OCI-M2 (cell line): ENCODE results near the gene ABCC2.

Source experiments
- DNase-seq: peaks from one replicate; lab custom pipeline; 2025; ENCODE audit not compliant: unreplicated experiment; lab: John Stamatoyannopoulos, UW

ABCC2 gene

DNA sequence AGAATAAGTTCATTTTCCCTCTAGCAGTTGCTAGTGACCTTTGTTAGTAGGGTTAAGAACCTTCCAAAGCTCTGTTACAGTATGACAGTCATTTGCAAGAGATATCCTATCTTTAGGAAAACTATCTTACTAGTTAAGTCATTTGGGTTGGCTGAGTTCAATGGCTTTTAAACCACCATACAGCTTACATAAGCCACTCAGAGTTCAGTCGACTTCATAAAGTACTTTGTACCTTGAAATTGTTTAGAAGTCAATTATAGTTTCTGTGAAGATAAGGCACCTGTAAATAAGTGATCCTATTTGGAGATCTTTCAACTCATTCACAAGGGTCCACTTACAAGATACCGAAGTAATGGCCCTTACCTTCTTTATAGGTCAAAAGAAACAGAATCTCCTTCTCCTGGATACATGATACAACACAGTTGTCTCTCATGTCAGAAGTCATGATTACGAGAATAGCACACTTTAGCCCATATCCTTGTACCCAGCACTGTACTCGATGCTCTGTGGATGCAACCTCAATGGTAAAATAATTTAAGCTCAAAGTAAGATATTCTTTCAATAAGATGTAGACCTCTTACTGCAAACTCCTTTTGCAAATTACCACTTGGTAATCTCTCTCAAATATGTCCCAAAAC, 11.9 kb upstream of the ABCC2 start:
- no peak for DNase-seq

DNA sequence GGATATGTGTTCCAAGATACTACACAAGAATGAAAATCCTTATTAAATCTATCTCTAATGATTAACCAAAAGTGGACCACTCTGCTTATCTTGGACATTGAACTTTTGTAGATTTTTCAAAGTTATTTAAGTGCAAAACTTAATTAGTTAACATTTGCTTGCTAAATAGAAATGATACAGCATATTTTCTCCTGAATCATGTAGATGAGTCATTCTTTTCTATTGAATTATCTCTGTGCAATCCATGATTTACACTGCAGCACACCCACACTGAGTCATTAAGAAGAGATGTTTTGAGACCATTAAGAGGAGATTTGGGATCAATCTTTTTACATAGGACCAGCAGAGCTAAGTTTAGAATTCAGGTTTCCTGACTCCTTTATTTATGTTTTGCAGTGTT, 6.6 kb upstream of the ABCC2 start:
- no peak for DNase-seq

DNA sequence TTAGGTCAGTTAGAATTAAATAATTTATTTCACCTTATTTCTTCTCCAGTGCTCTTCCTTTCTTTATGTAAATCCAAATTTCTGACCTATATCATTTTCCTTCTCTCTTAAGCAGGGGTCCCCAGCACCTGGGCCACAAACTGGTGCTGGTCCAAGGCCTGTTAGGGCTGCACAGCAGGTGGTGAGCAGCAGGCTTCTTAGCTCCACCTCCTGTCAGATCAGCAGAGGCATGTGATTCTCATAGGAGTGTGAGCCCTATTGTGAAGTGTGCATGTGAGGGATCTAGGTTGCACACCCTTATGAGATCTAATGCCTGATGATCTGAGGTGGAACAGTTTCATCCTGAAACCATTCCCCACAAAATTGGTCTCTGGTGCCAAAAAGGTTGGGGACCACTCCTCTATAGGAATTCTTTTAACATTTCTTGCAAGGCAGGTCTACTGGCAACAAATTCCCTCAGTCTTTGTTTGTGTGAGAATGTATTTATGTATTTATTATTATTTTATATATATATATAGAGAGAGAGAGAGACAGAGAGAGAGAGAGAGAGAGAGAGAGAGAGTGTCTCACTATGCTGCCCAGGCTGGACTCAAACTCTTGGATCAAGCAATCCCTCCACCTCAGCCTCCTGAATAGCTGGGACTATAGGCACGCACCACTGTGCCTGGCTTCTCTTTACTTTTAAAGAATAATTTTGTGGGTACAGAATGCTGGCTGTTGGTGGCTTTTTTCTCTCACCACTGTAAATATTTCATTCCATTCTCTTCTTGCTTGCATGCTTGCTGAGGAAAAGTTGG, 4.3 kb upstream of the ABCC2 start:
- no peak for DNase-seq

DNA sequence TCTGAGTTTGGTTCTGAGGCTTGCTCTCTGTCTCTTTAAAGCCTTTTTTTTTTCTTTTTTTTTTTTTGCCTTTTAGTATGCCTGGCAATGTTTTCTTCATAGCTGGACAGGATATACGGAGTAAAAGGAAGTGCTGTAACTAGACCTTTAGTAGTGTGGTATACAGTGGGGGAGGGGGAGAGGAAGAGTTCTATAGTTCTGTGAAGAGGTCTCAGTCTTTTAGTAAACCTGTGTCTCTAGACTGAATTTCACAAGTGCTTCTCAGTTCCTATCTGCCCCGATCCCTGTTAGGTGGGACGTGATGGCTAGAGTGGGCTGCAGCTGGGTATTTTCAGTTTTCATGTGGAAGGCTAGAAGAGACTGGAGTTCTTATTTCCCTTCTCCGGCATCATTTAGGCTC, 3.1 kb upstream of the ABCC2 start:
- DNase-seq, result no peak

DNA sequence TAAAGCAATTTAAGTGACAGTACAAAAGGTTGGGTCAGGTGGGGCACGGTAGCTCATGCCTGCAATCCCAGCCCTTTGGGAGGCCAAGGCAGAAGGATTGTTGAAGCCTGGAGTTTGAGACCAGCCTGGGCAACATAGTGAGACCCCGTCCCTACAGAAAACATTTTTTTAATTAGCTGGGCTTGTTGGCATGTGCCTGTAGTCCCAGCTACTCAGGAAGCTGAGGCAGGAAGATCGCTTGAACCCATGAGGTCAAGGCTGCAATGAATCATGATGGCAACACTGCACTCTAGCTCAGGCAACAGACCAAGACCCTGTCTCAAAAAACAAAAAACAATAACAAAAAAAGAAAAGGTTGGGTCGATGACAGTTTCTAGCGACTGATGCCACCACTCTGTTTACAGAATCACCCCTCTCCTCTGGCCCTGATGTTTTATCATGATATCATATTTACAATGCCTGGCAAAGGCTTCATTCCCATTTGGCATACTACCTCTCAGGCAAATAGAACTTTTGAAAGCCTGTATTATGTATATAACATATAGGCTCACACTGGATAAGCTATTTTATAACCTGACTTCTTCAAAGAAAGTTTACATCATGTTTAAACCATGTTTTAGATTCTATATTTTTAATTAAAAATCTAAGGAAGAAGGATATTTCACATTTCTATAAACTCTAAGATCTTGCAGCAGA, 558 bp upstream of the ABCC2 start:
- no peak for DNase-seq

DNA sequence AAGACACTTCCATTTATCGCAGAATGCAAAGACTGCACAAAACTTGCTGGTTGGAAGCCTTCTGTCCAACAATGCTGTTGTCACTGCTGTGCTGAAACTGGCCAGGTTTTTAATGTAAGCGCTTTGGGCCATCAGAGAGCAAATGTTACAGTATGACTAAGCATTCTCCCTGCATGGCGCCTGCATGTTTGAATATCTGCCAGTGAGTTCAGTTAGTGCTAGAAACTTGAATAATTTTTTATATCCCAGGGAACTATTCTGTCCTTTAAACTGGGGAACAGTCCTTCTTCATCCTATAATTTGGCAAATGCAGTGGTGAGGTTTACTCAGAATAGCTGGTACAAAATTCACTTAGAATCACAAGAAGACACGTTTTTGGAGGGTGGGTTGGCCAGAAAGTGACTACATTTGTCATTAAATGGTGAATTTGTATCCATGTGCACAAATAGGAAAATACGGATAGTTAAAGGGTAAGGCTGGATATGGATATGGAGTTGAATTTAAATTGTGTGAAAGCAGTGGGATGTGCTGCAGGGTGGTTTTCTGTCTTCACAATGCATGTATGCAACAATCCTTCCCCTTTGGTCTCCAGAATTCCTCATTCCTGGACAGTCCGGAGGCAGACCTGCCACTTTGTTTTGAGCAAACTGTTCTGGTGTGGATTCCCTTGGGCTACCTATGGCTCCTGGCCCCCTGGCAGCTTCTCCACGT, 1.7 kb downstream of the ABCC2 start:
- no peak for DNase-seq

DNA sequence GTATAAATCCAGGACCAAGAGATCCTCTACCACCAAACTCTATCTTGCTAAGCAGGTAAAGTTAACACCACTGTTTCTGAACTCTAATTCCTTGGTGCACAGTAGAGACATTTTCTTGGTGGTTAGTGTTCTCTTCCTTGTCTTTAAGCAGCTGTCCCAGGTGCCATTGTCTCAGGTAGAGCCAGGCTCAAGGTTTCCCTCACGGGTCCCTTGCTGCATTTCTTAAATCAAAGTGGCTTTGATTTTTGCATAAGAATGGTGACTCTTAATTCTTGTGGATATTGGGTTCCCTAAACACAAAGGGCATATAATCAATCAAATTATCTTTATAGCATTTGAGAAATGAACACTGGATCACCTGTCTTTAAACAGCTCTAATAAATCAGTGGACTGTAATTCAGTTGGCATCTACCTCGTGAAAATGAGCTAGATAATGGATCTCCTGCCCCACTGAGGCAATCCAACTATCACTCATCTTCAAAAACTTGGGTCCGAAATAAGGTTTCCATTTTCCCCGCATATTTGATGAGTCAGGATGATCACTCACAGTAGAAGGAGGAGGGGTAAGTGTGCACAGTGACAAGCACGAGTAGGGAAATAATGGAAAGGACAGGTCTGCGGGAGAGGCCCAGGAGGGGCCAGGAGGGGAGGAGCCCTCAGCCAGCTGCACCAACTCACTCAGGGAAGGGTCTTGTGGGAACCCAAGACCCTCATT, 2.4 kb downstream of the ABCC2 start:
- no peak for DNase-seq

DNA sequence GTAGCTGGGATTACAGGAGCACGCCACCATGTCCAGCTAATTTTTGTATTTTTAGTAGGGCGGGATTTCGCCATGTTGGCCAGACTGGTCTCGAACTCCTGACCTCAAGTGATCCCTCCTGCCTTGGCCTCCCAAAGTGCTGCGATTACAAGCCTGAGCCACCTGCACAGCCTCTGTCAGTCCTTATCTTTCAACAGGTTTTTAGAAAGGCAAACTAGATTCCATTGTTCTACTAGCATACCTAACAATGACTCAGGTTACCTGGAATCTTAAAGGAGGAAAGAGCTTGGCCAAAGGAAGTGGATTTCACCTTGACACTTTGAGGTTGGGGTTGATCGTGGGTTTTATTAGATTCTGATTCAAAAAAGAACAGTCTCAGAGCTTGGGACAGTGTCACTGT, 3.2 kb downstream of the ABCC2 start:
- no peak for DNase-seq

DNA sequence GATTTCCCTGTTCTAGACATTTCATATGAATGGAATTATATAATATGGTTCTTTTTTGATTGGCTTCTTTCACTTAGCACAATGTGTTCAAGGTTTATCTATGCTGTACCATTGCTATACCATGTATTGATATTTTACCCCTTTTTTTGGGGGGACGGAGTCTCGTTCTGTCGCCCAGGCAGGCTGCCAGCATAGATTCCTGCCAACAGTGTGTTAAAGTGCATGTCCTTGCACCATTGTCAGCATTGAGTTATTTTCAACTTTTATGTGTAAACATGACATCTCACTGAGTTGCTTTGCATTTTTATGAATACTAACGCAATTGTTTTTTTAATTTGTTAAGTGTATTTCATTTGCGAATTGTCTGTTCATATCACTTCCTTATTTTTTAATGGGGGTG, 4.9 kb downstream of the ABCC2 start:
- DNase-seq, result no peak

DNA sequence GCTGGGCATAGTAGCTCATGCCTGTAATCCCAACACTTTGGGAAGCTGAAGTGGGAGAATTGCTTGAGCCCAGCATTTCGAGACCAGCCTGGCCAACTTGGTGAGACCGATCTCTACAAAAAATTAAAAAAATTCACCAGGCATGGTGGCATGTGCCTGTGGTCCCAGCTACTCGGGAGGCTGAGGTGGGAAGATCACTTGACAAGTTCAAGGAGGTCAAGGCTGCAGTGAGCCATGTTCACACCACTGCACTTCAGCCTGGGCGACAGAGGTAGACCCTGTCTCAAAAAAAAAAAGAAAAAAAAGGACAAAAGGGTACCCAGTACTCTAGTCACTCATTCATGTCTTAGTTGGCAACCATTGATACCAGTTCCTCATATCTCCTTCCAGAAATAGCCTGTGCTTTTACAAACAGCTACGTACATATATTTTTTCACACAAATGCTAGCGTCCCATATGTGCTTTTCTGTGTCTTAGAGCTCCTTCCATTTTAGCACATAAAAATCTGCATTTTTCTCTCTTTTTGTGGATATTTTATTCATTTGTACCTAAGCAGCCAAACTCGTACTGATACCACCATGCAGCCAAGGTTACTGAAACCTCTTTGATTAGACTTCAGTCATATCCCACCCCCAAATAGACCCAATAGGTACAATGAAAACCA, 5.5 kb downstream of the ABCC2 start:
- DNase-seq, result no peak

DNA sequence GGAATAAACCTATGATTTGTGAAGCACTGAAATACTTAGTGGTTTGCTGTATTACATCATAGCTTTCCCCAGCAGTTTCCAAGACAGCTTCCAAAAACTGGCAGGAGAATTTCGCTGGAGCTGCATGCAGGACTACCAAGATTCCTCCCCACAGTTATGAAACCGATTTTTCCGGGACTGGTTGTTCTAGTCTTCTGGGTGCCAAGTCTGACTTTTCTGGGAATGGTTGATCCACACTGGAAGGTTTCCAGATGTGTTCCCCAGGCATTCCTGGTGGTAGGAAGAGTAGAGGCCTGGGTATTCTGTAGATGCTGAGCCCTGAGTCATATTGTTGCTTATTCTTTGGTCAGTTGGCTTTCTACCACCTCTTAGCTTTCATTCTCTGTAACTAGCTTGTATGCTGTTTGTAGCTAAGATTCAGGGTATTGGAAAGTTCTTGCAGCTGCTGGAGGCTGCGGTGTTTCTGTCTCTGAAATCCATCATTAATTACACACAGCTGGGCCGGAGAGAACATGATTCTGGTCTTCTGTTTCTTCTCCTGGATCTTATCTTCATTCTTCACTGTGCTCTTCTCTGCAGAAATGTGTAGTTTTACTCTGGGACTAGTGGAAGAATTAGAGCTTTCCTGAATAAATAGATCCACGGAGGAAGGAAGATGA, 6.3 kb downstream of the ABCC2 start:
- DNase-seq, result no peak

DNA sequence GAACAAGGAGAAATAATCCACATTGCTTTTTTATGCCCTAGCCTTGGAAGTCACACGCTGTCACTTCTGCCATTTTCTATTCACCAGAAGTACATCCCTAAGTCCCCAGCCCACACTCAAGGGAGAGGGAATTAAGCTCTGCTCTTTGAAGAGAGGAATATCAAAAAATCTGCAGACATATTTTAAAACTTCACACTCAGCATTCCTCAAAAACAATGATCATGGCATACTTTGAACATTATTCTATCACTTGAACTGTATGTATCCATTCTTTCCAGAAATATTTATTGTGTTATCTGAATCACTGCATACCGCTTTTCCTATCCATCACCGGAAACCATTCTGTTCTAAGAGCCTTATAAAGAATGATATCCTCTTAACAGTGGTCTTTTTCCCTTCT, 9.4 kb downstream of the ABCC2 start:
- no peak for DNase-seq

DNA sequence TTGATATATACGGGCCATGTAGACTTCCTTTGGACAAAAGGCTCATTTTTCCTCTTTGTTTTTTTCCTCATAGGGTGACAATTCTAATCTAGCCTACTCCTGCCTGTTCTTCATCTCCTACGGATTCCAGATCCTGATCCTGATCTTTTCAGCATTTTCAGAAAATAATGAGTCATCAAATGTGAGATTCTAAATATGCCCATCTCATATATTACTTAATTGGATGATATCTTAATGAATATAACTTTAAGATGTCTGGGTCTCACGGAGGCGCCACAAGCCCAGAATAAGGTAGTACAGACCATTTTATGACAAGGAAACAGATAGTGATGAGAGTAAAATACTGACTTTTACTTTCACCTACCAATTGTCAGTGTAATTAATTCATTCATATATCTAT, 11.4 kb downstream of the ABCC2 start:
- no peak for DNase-seq

DNA sequence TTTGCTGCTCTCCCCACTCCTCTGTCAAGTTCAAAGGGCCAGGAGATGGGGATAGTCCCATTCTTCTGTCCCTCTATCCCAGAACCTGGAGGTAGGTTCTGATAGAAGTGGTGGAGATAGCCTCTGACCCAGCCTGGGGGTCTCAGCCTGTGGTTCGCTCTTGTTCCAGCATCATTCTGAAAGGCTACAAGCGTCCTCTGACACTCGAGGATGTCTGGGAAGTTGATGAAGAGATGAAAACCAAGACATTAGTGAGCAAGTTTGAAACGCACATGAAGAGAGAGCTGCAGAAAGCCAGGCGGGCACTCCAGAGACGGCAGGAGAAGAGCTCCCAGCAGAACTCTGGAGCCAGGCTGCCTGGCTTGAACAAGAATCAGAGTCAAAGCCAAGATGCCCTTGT, 14.5 kb downstream of the ABCC2 start:
- DNase-seq, result no peak

DNA sequence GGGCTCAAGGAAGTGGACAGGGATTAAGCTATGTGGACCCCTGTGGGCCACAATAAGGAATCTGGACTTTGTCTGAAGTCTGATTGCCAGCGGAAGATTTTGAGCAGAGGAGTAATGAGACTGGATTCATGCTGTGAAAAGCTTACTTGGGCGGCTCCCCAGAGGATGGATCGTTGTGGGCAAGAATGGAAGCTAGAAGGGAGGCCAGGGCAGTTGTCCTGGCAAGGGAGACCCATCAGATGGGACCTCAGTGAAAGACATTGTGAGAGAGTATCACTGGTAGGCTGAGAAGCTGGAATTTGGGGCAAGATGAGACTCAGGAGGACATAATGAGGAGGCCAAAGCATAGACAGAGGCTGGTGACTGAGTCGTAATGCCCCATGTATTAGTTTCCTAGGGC, 15.6 kb downstream of the ABCC2 start:
- no peak for DNase-seq

DNA sequence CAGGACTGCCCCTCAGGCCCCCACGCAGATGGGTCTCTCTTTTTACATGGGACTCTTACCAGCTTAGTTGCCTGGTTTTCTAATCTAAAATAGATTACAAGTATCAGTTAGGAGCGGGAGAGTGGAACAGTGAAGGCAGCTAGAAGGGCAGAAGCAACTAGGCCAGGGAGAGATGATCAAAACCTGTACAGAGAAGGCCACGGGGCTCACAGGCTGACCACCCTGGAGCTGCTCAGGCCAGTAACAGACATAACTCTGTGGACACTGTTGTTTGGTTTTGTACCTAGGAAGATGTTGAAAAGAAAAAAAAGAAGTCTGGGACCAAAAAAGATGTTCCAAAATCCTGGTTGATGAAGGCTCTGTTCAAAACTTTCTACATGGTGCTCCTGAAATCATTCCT, 16.5 kb downstream of the ABCC2 start:
- no peak for DNase-seq

DNA sequence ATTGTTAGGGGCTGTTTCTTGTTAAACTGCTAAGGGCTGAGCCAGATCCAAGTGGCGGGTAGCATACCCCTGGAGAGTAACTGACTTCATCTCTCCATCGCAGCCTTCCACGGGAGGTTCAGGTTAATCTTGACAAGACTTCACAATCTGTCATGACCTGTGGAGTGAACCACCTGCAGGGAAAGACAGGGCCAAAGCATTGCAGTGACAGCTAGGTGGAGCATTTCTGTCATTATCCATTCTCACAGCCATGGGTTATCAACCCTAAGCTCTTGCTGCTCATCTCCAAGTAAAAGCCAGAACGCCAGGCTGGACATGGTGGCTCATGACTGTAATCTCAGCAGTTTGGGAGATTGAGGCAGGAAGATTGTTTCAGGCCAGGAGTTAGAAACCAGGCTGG, 17.2 kb downstream of the ABCC2 start:
- DNase-seq, result no peak

DNA sequence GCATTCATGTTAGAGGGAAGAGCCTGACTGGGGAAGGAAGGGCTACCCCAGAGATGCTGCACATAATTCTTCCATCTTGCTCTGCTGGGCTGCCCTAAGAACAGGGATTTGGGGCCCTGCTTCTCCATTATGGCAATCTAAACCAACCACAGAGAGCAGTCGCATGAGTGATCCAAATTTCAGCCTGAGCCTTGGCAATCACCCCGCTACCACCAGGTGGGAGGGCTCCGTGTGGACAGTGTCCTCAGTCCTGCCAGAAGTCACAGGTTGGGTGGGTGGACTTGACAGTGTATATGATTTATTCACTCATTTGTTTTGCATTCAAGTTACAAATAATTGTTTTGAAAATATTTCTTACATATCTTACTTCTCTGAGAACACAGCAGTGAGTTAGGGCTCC, 22.0 kb downstream of the ABCC2 start:
- DNase-seq, result no peak

DNA sequence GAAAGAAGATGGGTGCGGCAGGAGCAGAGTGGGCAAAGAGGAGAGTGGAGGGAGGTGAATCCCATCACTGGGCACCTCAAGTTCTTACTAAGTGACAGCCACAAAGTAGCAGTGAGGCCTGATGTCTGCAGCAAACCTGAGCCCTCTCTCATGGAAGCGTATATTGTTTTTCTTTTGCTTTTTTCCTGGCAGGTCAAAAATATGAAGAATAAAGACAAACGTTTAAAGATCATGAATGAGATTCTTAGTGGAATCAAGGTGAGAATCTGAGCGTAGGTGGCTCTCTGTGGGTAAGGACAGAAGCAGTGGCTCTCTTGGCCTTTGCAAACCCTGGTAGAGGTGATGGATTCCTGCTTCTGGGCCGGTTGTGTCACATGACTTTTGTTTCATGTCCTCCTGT, 22.8 kb downstream of the ABCC2 start:
- no peak for DNase-seq

DNA sequence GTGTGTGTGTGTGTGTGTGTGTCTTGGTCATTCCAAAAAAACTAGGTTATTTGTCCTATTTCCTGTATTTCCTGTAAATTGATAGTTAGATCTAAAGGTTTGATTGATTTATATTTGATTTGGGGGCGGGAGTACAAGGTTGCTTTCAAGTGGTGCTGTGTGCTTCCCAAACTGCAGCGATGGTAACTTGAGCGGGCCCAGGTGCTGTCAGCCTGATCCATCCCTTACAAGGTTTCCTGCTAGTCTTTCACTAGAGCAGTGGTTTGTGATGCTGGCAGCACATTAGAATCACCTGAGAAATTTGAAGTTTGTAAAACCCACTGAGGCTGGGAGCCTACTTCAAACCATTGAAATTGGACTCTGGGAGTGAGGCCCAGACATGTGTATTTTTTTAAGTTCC, 23.7 kb downstream of the ABCC2 start:
- DNase-seq, result no peak
